Mammary epithelial cell (primary cell): ENCODE measurements around the gene HRC.

Experiments used
- CTCF ChIP-seq, 2 donors: IDR thresholded peaks in 1 of 2; conservative IDR thresholded peaks in 1 of 2; 2 replicates each; pipeline ENCODE4 v1.5.1; 2011 to 2012; ENCODE audit warnings: inconsistent platforms in 2 of 2, low read length in 2 of 2, mild to moderate bottlenecking in 2 of 2, control low read depth in 1 of 2, low read depth in 1 of 2; ENCODE audit not compliant: insufficient read depth in 1 of 2; ENCODE audit errors: extremely low read depth in 1 of 2
- EZH2 ChIP-seq: IDR thresholded peaks from 2 replicates; pipeline ENCODE4 v1.6.1; 2012; ENCODE audit warnings: low read length, inconsistent platforms, borderline replicate concordance

- TF ChIP-seq CTCF (conservative IDR thresholded peaks at IDR 0.05 in 1 of 2, IDR thresholded peaks at IDR 0.05 in 1 of 2; ENCODE audit: extremely low read depth in 1 of 2, insufficient read depth in 1 of 2, low read depth in 1 of 2, low read length in 2 of 2) = no peak
- no peak for TF ChIP-seq EZH2
Measured at GRCh38 chr19:49141352-49141751, 13.8 kb downstream of the HRC start.
